NCI-H774 (cell line): Measurements from ENCODE around the gene TMED7.
"Not testable (repeated sequence)": the region's sequence is repeated elsewhere in the genome, so short reads cannot be mapped to it uniquely, and the experiment has no call there.

Source experiments
- DNase-seq: peaks from one replicate; lab custom pipeline; 2025; lab: John Stamatoyannopoulos, UW

TMED7 gene

DNA sequence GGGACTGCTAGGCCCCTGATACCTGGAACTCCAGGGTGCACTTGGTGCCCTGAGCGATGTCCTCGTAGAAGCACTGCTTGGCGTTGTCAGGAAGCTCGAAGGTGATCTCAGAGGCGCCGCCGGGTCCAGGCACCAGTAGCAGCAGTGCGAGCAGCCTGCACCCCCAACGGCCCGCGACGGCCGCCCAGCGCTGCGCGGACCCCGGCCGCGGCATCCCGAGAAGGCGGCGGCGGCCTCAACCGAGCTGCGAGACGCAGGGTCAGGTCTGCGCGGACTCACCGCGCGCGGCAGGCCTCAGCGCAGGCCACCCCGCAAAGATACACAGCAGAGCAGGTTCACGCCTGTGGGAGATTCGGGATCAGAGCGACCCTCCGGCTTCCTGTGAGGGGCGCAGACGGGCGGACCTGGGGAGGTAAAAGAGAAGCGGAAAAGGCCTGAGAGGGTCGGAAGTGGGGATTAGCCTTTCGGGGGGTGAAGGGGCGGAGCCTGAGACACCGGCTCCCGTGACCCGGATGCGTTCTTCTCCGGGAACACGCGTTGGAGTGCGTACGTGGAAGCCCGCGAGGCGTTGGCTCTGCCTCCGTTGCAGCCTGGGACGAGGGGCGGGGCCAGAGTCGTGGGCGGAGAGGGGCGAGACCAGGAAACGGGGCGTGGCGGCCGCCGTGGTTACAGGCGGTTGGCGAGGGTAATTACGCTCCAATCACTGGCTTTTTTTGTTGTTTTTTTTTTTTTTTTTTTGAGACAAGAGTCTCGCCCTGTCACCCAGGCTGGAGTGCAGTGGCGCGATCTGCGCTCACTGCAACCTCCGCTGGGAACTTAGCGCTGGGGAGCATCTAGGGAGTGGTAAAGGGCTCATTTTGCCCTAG is at the start of gene TMED7:
Gene TMED7 (minus strand): TSS at position 458 of the 866 bp plus-strand sequence. CDS start 244 bp downstream, at position 214.
- peak; percentile 98 for DNase-seq

DNA sequence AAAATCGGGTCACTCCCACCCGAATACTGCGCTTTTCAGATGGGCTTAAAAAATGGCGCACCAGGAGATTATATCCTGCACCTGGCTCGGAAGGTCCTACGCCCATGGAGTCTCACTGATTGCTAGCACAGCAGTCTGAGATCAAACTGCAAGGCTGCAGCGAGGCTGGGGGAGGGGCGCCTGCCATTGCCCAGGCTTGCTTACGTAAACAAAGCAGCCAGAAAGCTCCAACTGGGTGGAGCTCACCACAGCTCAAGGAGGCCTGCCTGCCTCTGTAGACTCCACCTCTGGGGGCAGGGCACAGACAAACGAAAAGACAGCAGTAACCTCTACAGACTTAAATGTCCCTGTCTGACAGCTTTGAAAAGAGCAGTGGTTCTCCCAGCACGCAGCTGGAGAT is 48.9 kb upstream of the TMED7 start:
- DNase-seq = not testable (repeated sequence)

DNA sequence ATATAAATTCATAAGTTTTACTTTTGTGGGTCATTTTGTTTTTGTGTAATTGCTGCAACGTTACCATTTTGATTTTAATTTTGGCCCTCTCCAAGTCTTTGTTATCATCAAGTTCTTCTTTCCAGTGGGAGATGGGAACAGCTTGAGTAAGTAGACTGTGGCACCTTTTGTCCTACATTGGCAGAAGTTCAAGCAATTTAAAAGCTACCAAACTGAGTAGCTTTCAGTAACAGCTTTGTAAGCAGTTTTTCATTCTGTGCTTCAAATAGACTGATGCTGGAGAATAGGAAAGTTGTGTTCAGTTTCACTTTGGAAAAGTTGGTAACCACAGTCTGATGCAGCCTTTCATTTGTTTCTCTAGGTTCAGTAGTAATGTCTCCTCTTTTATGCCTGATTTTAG is 47.8 kb upstream of the TMED7 start:
- DNase-seq = no peak

DNA sequence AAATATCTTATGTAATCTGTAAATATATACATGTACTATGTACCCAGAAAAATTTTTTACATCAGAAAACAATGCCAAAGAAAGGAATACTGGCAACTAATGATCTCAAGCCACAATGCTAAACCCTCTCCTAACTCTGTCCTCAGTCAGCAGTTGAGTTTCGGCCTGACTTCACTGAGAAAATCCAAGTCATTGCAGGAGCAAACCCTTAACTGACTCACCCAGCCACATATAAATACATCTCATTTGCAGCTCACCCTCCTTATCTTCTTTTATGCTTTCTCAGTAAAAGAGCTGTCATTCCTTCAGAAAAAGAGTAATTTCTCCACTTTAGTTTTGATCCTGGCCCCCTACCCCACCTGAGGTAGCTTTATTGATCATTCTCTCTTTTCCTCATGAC is 46.1 kb upstream of the TMED7 start:
- no peak for DNase-seq

DNA sequence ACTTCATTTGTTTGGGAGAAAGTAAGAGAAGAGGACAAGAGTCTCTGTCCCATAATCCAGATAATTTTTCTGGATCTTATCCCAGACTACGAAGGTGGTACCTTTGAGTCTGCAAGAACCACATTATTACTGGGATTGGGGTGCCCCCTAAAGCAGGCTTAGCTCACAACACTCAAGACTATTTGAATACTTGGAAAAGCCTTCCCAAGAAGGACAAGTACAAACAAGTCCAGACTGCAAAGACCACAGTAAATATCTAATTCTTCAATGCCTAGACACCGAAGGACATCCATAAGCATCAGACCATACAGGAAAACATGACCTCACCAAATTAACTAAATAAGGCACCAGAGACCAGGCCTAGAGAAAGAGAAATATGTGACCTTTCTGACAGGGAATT is 40.2 kb upstream of the TMED7 start:
- DNase-seq = no peak

DNA sequence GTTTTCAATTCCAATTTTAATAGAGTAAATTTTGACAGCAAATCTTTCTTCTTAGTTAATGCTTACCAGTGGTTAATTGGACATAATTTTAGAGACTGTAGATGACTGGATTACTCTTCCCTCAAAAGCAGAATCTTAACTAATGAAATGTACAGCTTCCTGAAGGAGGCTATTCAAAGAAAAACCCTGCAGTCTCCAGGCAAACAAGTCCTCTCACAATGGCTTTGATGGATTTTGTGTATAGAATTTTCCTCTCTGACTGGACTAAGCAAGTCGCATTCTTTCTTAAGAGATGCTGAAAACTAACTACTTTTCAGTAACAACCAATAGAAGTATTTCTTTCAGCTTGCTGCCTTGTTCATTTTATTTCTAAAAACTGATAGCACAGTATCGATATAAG is 35.7 kb upstream of the TMED7 start:
- no peak for DNase-seq

DNA sequence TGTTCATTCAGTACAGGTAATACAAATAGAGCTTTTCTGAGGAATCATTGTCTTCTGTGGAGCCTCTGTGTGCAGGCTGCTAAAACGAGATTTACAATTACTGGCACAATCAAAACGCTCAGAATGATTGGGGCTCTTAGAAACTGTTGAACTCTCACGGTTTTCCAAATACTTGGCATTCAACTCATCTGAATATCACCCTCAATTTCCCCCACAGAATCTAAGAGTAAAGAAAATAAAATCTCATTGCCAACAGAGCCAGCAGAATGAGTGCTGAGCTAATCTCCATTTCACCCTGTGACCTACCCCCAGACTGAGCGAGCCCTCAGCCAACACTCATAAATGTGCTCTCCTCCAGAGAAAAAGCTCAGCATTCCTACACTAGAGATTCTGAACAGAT is 35.3 kb upstream of the TMED7 start:
- DNase-seq = no peak

DNA sequence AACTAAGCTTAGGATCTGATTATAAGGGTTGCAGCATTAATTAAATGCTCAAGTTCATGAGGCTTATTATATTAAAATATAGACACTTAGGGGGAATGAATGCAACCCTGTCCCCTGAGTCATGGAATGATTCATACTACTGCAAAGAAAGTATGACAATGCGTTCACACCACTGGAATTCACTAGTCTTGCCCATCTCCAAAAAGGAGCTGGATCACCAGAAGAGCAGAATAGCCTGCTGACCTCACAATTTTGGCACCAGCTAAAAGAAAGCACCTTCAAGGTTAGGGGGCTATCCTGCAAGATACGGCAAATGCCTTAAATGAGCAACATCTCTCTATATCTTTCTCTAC is 32.0 kb upstream of the TMED7 start:
- DNase-seq = no peak

DNA sequence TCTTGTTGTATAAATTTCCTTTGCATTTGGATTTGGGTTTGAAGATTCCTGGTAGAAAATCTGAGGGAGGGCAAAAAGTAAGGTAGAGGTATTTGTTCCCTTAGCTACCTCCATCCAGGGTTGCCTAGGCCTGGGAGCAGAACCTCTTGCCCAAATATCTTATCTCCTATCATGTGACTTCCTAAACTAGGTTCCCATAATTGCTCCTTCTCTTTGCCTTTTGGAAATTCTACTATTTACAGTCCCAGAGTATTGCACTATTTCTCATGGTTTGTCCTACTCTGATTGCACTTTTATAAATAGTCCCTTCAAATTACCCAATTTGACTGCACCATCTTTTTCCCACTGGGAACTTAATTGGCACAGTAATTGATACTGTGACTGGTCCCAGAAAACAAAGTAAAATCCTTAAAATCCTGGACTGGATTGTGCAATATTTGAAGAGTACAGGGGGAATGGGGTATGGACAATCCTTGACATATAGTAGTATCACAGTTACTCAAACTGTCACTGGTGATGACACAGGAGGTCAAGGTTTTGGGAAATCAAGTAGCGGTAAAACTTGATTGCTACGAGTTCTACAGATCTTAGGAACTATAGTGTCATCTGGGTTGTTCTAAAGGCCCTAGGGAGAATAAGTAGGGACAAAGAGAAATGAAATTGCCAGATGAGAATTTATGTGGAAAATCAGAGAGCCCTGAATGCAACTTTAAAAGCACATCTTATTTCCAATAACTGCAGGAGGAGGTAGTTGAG is 31.5 kb upstream of the TMED7 start:
- no peak for DNase-seq

DNA sequence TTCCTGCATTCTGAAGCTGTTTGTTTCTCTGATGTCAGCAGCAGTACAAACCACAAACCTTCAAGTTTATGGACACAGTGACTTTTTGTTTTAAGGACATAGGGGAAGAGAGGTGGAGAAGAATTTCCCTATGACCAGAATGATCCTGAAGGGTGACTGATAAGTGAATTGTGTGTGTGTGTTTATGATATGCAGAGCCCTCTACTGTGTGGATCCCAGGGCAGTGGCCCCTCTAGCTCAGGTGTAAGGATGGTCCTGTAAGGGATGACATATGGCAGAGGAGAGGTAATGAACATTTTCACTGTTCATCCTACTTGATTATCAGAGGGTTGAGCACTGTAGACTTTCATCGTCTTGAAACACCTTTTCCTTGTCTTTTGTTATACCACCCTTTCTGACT is 30.6 kb upstream of the TMED7 start:
- no peak for DNase-seq

DNA sequence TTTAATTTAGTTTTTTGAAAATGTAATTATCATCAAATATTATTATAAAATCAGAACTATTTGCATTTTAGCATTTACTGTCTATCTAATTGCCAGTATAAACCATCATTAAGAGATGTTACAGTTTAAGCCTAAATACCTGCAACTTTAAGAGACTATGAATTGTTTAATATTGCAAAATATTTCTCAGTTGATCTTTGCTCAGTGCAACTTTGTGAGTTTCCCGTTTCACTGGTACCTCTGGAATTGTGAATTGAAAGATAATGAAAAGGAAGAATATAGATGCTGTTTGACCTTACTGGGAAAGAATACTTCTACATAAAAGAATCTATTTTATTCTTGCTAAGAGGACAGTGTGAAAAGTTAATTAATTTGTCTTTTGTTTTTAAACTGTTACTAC is 30.2 kb upstream of the TMED7 start:
- no peak for DNase-seq

DNA sequence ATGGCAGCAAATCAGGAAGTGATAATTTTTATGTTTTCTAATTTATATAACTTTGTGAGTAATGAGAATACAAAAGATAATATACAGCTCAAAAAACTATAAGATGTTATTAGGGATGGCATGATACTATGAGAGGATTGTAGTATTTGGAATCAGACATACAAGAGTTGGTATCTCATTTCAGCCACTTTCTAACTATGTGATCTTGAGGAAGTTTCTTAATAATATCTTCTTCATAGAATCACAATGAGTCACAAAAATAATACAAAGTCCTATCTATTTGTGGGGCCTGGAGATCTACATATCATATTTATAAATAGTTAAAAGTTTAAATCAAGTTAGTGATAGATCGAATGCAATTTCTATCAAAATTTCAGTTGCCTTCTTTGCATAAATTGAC is 23.7 kb upstream of the TMED7 start:
- DNase-seq = no peak

DNA sequence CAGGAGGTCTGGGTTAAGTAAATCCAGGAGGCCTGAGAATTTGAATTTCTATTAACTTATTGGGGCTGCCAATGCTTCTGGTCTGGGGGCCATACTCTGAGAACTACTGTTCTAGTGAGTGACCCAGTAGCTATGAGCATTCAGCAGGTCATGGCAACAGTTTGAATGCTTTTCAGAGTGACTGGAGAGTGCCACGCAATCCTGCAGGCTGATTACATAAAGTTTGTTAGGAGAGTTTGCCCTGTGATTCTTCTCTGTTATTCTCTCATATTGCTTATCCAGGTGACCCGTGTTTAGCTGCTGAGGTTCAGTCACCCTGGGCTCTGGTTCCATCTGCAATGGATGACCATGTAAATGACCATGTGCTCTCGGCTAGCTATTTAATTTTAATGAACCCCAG is 22.2 kb upstream of the TMED7 start:
- DNase-seq = no peak

DNA sequence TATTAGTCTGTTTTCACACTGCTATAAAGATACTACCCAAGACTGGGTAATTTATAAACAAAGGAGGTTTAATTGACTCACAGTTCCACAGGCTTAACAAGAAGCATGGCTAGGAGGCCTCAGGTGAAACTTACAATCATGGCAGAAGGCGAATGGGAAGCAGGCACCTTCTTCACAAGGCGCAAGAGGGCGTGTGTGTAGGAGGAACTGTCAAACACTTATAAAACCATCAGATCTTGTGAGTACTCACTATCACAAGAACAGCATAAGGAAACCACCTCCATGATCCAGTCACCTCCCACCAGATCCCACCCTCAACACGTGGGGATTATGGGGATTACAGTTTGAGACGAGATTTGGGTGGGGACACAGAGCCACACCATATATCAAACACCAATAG is 19.6 kb upstream of the TMED7 start:
- DNase-seq = not testable (repeated sequence)

DNA sequence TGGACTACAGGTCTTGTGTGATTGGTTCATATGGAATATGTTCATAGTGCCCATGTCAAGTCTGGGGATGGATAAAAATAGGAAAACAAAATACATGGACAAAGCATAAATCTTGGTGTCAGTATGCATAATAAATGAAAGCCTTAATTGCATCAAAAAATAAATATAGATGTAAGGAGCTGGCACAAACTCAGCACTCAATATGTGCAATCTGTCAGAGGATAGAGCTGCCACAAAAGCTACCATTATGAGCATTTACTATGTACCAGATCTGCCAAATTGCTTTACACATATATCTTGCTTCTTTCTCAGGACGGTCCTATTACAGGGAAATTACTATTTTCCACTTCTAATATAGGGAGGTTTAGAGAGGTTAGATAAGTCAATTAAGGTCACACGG is 18.2 kb upstream of the TMED7 start:
- DNase-seq = no peak

DNA sequence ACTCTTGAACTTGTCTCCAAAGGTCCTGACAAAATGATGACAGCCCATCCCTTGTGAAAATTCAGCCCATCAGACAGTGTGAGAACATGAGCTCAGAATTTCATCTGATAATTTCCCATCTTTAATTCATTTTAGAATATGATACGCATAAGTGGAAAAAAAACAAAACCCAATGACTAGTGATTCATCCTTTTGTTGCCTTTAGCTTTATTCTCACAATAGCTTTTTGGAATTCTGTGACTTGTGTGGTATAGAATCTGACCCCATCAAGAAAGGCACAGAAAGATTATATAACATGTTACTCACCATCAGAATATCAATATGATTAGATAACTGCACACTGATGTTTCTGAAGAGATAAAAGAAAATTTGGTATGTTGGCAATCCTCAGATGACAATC is 16.1 kb upstream of the TMED7 start:
- no peak for DNase-seq

DNA sequence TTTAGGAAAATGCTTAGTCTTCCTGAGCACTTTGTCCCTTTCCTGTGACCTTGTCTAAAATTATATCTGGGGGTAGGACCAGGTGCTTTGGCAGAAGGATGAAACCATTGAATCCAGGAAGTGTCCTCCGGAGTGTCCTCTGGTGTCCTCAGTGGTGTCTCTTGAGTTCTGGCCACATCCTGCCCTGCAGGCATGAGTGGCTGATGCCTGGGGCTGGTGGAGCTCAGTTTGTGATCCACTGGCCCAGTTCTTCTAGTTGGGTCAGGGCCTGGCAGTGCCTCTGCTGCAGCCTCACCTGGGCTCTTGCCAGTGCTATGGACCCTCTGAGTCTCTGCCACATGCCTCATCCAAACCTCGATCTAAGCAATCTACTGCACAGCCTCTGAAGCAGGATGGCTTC is 14.4 kb upstream of the TMED7 start:
- no peak for DNase-seq

DNA sequence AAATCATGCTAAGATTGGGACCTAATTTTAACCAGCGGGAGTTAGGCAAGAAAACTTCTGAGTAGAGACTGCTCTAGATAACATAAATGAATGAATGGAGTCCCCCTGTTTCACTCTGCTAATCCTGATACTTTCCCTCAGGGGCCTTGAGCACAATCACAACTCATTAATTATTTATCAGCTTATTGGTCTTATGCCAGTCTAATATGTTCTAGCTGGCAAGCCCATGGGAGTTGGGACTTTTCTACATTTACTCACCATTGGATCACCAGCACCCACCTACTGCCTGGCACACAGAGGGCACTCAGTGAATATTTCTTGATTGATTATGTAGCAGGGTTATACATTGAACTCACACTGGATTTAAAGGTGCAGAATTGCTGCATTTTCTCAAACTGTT is 13.5 kb upstream of the TMED7 start:
- no peak for DNase-seq

DNA sequence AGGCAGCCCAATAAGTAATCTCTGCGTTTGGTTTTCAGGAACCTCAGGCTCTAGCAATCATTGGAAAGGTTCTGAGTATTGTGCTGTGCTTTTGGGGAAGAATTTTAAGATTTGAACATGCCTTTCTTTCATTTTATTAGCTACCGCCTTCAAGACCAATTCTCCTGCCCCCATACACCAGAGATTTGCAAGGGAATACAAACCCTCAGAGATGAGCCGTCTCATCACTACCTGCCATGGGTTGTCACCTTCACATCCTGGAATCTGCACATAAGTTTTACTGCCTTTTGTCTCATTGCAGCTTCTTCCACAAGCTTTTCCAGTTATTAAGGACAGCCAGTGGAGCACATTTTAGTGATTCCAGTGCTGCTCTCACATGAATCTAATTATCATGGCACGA is 11.7 kb upstream of the TMED7 start:
- DNase-seq = no peak

DNA sequence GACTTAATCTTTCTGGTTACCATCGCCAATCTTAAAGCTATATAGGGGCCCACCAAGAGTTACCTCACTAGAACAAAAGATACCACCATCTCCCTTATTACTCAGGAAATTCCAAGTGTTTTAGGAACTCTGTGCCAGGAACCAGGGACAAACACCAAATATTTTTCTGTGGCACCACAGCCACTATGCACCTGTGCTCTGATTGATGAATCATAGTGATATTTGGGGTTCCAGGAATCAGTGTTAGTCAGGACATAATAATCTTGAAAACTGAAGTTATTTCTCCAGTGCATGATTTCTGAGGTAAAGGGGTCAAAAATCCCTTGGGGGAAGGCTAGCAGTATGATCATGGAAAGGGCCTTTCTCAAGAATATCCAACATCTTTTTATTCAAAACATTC is 10.2 kb upstream of the TMED7 start:
- no peak for DNase-seq

DNA sequence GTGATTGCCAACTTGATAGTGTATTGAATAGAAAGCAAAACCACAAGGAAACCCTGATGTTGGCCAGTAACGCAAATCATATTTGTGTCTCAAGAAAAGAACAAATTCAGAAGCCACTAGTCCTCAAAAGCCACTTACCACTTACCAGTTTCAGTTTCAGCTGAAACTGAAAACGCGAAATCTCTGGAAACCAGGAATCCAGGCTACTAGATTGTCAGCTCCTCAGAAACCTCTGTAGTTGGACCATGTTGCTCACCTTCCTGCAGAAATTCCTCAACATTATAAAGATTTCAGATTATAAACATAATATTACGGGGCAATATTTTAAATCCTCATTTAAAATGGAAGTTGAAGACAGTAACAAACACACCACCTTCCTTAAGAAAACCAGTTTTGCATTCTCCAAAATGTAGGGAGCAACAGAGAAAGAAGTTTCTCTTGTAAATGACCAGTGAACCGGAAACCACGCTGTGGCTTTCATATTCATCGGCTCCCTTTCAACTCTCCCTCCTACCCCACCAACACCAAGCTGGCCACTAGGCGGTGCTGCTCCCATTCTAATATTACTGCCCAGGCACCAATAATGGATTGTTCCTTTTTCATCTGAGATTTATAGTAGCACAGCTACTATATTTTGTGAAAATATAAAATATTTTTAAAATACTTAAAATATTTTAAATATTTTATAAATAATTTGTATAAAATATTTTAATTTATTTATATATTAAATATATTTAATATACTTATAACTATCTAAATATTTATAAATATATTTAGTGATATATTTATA is 8.7 kb upstream of the TMED7 start:
- peak; percentile 69 for DNase-seq

DNA sequence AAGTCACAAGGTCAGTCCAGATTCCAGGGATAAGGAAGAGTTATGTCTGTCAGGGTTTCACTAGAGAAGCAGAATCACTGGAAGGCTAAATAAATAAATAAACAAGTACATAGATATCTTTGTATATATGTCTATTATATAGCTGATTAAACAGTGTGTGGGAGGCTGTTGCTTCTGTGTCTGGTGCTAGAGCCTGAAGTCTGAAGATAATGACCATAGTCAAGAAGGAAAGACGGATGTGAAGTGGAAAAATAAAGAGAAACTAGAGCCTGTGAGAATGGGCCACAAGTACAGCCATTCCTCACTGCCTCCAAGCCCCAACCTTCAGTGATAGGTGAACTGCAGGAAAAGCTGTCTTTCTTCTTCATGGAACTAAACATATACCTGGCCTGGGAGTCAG is 4.1 kb upstream of the TMED7 start:
- DNase-seq = no peak
